OCI-LY7 (cell line): ENCODE measurements around the gene MAML3. TPM values are rescaled to one million over a fixed set of nuclear protein-coding genes. Genes with fewer than 3 reads are reported as not detected.

Source experiments
- BruUV-seq: library from RNA; stranded (reverse); fragments of 400-500 nt; replicated peaks from 2 replicates; lab custom pipeline; 2021; lab: Mats Ljungman, UMichigan
- CTCF ChIA-PET: fragments of 300-600 bp; sonication (Branson Sonifier 250); formaldehyde crosslinking; loops from one replicate; lab custom pipeline; 2022; ENCODE audit warnings: antibody characterized with exemption; ENCODE audit not compliant: unreplicated experiment; lab: Charles Lee
- POLR2A ChIA-PET: fragments of 300-600 bp; sonication (Branson Sonifier 250); formaldehyde crosslinking; loops from one replicate; lab custom pipeline; 2022; ENCODE audit warnings: antibody characterized with exemption; lab: Charles Lee
- DNase-seq: peaks from one replicate; pipeline ENCODE4 v3.0.0-alpha.2; 2015; ENCODE audit warnings: low spot score
- H2AFZ ChIP-seq: fragments of 200-600 bp; sonication (generic), shearing (Covaris generic); 2 replicates; pipeline ENCODE4 v1.6.1; 2014; ENCODE audit warnings: mild to moderate bottlenecking, antibody characterized with exemption, low read length, moderate library complexity
- H3K27ac ChIP-seq: fragments of 200-600 bp; sonication (generic); 2 replicates; pipeline ENCODE4 v1.5.1; 2014; ENCODE audit warnings: mixed run types, low read depth, mild to moderate bottlenecking, moderate library complexity, low read length, inconsistent platforms; ENCODE audit not compliant: poor library complexity, severe bottlenecking
- H3K36me3 ChIP-seq: fragments of 200-600 bp; sonication (generic); 2 replicates; pipeline ENCODE4 v1.6.1; 2014; ENCODE audit warnings: mild to moderate bottlenecking, antibody characterized with exemption, low read length, moderate library complexity, mixed read lengths; ENCODE audit not compliant: insufficient read depth
- H3K4me1 ChIP-seq: fragments of 200-600 bp; sonication (generic); 2 replicates; pipeline ENCODE4 v1.5.1; 2014; ENCODE audit warnings: mild to moderate bottlenecking, low read length; ENCODE audit not compliant: insufficient read depth, poor library complexity, severe bottlenecking
- H3K4me2 ChIP-seq: fragments of 200-600 bp; sonication (generic); 2 replicates; pipeline ENCODE4 v1.6.1; 2014; ENCODE audit warnings: mild to moderate bottlenecking, low read length
- H3K4me3 ChIP-seq: fragments of 200-600 bp; sonication (generic); 2 replicates; pipeline ENCODE4 v1.5.1; 2014; ENCODE audit warnings: mild to moderate bottlenecking, low read depth, low read length; ENCODE audit not compliant: poor library complexity, severe bottlenecking
- H3K79me2 ChIP-seq: fragments of 200-600 bp; sonication (generic); 2 replicates; pipeline ENCODE4 v1.6.1; 2016; ENCODE audit warnings: low read depth, mild to moderate bottlenecking, low read length, moderate library complexity, mixed read lengths; ENCODE audit not compliant: insufficient read depth
- H3K9me2 ChIP-seq: fragments of 200-600 bp; sonication (generic); 2 replicates; pipeline ENCODE4 v1.6.1; 2016; ENCODE audit warnings: mild to moderate bottlenecking, low read length, mixed read lengths; ENCODE audit not compliant: insufficient read depth
- H3K9me3 ChIP-seq: fragments of 200-600 bp; sonication (generic); 2 replicates; pipeline ENCODE4 v1.6.1; 2014; ENCODE audit warnings: mild to moderate bottlenecking, mixed run types, low read length, mixed read lengths
- H4K20me1 ChIP-seq: fragments of 200-600 bp; sonication (generic); 2 replicates; pipeline ENCODE4 v1.6.1; 2014; ENCODE audit warnings: mild to moderate bottlenecking, antibody characterized with exemption, low read length, moderate library complexity, mixed read lengths; ENCODE audit not compliant: insufficient read depth
- CTCF ChIP-seq: fragments of 200-600 bp; sonication (generic); conservative IDR thresholded peaks from 2 replicates; pipeline ENCODE4 v1.5.1; 2014; ENCODE audit warnings: mild to moderate bottlenecking, antibody characterized with exemption, low read length, moderate library complexity, mixed read lengths
- EZH2phosphoT487 ChIP-seq: fragments of 200-600 bp; sonication (generic); IDR thresholded peaks from 2 replicates; pipeline ENCODE4 v1.6.1; 2018; ENCODE audit warnings: low read depth, borderline replicate concordance, mild to moderate bottlenecking, mixed run types, antibody characterized with exemption, low read length, moderate library complexity, mixed read lengths
- intact Hi-C: fragments of 100-400 bp; cut with micrococcal nuclease; formaldehyde crosslinking; loops from one replicate; pipeline ENCODE4 v1.10.0; 2022; ENCODE audit not compliant: unreplicated experiment
- total RNA-seq, 2 experiments: library from RNA; depleted of rRNA in 1 of 2; stranded (reverse); fragments of >200 nt in 1 of 2; shearing (Covaris generic) in 1 of 2; gene quantifications; 2 replicates each; pipeline ENCODE4 v1.2.3, GENCODE V29; 2014 to 2022

The MAML3 gene
- total RNA-seq, 2 experiments from 2014 or later, result 0.80 to 1.2 TPM

DNA sequence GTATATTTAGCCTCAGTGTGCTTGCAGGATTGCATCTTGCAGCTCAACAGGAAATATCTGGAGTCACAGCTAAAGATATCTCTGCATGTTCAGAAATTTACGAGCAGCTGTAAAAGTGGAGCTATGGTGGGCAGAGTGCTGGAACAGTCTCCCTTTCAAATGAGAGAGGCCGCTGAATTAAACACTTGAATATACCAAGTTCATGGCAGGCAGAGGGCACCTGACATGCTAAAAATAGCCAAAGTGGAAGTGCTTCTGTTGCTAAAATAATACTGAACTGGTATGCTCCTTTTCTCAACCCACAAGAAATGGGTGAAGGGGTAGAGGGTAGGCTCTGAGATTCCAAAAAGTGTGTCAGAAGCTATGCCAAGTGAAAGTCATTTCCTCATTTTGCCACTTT lies 390.3 kb downstream of the MAML3 start:
- TF ChIP-seq EZH2phosphoT487 (no peak), CTCF (no peak)
- no peaks in the 10 kb centered on the region for H3K36me3 ChIP-seq
- no peaks in the 10 kb centered on the region for H3K79me2 ChIP-seq
- no peak overlapping the region for H3K4me3 ChIP-seq
- CTCF ChIA-PET, result no interaction called here
- DNase-seq, result peak; percentile 27
- no peak overlapping the region for H2AFZ ChIP-seq
- peak overlapping the region; percentile 32 for H3K4me2 ChIP-seq
- intact Hi-C loops, result no loop called here
- H3K9me2 ChIP-seq, result no peaks in the 10 kb centered on the region
- no peaks in the 10 kb centered on the region for H4K20me1 ChIP-seq
- BruUV-seq, result no TSS peak
- H3K27ac ChIP-seq, result no peak overlapping the region
- POLR2A ChIA-PET, result interaction anchor here (1.8 kb wide), 1 partner anchor 50 kb away, joined by 4 read pairs; no protein-coding TSS in a partner anchor
- peaks cover 24% of the 10 kb centered on the region for H3K4me1 ChIP-seq
- no peaks in the 10 kb centered on the region for H3K9me3 ChIP-seq

- BruUV-seq, result no TSS peak
- TF ChIP-seq CTCF (no peak), EZH2phosphoT487 (no peak)
- Histone ChIP-seq H3K27ac (no peak overlapping the region), H3K79me2 (no peaks in the 10 kb centered on the region), H3K4me1 (peaks cover 24% of the 10 kb centered on the region), H3K9me2 (no peaks in the 10 kb centered on the region), H3K36me3 (no peaks in the 10 kb centered on the region), H4K20me1 (no peaks in the 10 kb centered on the region), H2AFZ (no peak overlapping the region), H3K4me3 (no peak overlapping the region), H3K9me3 (no peaks in the 10 kb centered on the region), H3K4me2 (peak overlapping the region; percentile 32)
- POLR2A ChIA-PET, result interaction anchor here (0.7 to 1.8 kb wide), 2 partner anchors 50 to 90 kb away, joined by 3 to 4 read pairs; no protein-coding TSS in a partner anchor
- intact Hi-C loops, result no loop called here
- CTCF ChIA-PET, result no interaction called here
- DNase-seq, result no peak
Measured at GRCh38 chr4:139763205-139763604, 390.8 kb downstream of the MAML3 start.

- Histone ChIP-seq H3K4me2 (no peak overlapping the region), H4K20me1 (no peaks in the 10 kb centered on the region), H3K9me2 (no peaks in the 10 kb centered on the region), H3K4me3 (no peak overlapping the region), H3K4me1 (peaks cover 24% of the 10 kb centered on the region), H2AFZ (no peak overlapping the region), H3K27ac (no peak overlapping the region), H3K36me3 (no peaks in the 10 kb centered on the region), H3K9me3 (no peaks in the 10 kb centered on the region), H3K79me2 (no peaks in the 10 kb centered on the region)
- TF ChIP-seq EZH2phosphoT487, result no peak
- no peak for TF ChIP-seq CTCF
- DNase-seq, result no peak
- intact Hi-C loops, result no loop called here
- no TSS peak for BruUV-seq
- ChIA-PET POLR2A (interaction anchor here (0.7 kb wide), 1 partner anchor 91 kb away, joined by 3 read pairs; no protein-coding TSS in a partner anchor), CTCF (no interaction called here)
Measured at GRCh38 chr4:139762720-139763119, 391.3 kb downstream of the MAML3 start.
